Femur (tissue), 1 donor: ENCODE data around the gene TRAPPC5.

Source experiments
- DNase-seq: peaks from one replicate; pipeline ENCODE4 v3.0.0-alpha.2; 2017

Gene TRAPPC5

GRCh38 chr19:7701654-7702457, 21.2 kb downstream of the TRAPPC5 start, which contains the start of gene FCER2:
Gene FCER2, minus strand, starts transcription at chr19:7702131. Its CDS starts 2,371 bp downstream, at chr19:7699760.
- no peak for DNase-seq

- DNase-seq, result no peak
Observed at GRCh38 chr19:7703332-7703731, 22.7 kb downstream of the TRAPPC5 start.

- DNase-seq, result no peak
Observed at GRCh38 chr19:7704280-7705060, 23.8 kb downstream of the TRAPPC5 start.

- DNase-seq, result peak; percentile 55
Observed at GRCh38 chr19:7705387-7706187, 25.0 kb downstream of the TRAPPC5 start.

- DNase-seq, result no peak
Observed at GRCh38 chr19:7706188-7706954, 25.7 kb downstream of the TRAPPC5 start.

- DNase-seq, result no peak
Observed at GRCh38 chr19:7706955-7707456, 26.4 kb downstream of the TRAPPC5 start.

- DNase-seq, result no peak
Observed at GRCh38 chr19:7709932-7710460, 29.4 kb downstream of the TRAPPC5 start.

- DNase-seq, result no peak
Observed at GRCh38 chr19:7710616-7711015, 30.0 kb downstream of the TRAPPC5 start.

- DNase-seq, result no peak
Observed at GRCh38 chr19:7715671-7716070, 35.0 kb downstream of the TRAPPC5 start.

GRCh38 chr19:7716762-7717161, 36.1 kb downstream of the TRAPPC5 start:
- DNase-seq, result no peak

- no peak for DNase-seq
Observed at GRCh38 chr19:7718668-7719067, 38.0 kb downstream of the TRAPPC5 start.

- DNase-seq, result no peak
Observed at GRCh38 chr19:7720351-7720750, 39.7 kb downstream of the TRAPPC5 start.

- DNase-seq, result no peak
Observed at GRCh38 chr19:7722231-7722651, 41.6 kb downstream of the TRAPPC5 start.

GRCh38 chr19:7725791-7726190, 45.2 kb downstream of the TRAPPC5 start:
- no peak for DNase-seq

- DNase-seq, result no peak
Observed at GRCh38 chr19:7729211-7729610, 48.6 kb downstream of the TRAPPC5 start.

- DNase-seq, result no peak
Observed at GRCh38 chr19:7729831-7730285, 49.2 kb downstream of the TRAPPC5 start.

- DNase-seq, result no peak
Observed at GRCh38 chr19:7730286-7731217, 49.9 kb downstream of the TRAPPC5 start.

- no peak for DNase-seq
Observed at GRCh38 chr19:7731218-7731595, 50.6 kb downstream of the TRAPPC5 start.

- no peak for DNase-seq
Observed at GRCh38 chr19:7731615-7732014, 51.0 kb downstream of the TRAPPC5 start.

GRCh38 chr19:7732045-7732444, 51.4 kb downstream of the TRAPPC5 start, which contains the start of gene CLEC4G:
Gene CLEC4G, minus strand, starts transcription at chr19:7732110. Its CDS starts 8 bp downstream, at chr19:7732102.
- DNase-seq, result no peak
